Suprapubic skin (tissue), 4 donors: ENCODE measurements around the gene CTNNA2.

Source experiments
- CTCF ChIP-seq, 2 donors: fragments of 200-600 bp in 1 of 2; fragments of 450-650 bp in 1 of 2; sonication (generic) in 1 of 2; IDR thresholded peaks; one replicate each; pipeline ENCODE4 v1.5.1; 2016 to 2019; ENCODE audit warnings: antibody characterized with exemption in 2 of 2, mild to moderate bottlenecking in 1 of 2, moderate library complexity in 1 of 2
- EP300 ChIP-seq: sonication (generic); formaldehyde crosslinking; IDR thresholded peaks from one replicate; pipeline ENCODE4 v1.6.1; 2017; ENCODE audit warnings: antibody characterized with exemption
- POLR2A ChIP-seq, 2 donors: fragments of 450-650 bp; IDR thresholded peaks; one replicate each; pipeline ENCODE4 v1.6.1; 2017; ENCODE audit warnings: antibody characterized with exemption in 2 of 2, mild to moderate bottlenecking in 2 of 2, moderate library complexity in 2 of 2
- POLR2AphosphoS5 ChIP-seq, 3 donors: sonication (generic); formaldehyde crosslinking; IDR thresholded peaks; one replicate each; pipeline ENCODE4 v1.6.1; 2017; ENCODE audit warnings: antibody characterized with exemption in 3 of 3

GRCh38 chr2:80510716-80511115, 997.9 kb downstream of the CTNNA2 start:
- TF ChIP-seq CTCF (IDR thresholded peaks at IDR 0.05) (no peak), EP300 (no peak), POLR2A (IDR thresholded peaks at IDR 0.05) (no peak), POLR2AphosphoS5 (IDR thresholded peaks at IDR 0.05) (no peak)
